CD4-positive, alpha-beta T cell (primary cell): ENCODE data around the gene CLHC1. TPM values are rescaled to one million over a fixed set of nuclear protein-coding genes. Genes with fewer than 3 reads are reported as not detected.

ENCODE experiments used
- ATAC-seq: fragments of 200-7000 bp; cut with Tn5 transposase; one replicate; pipeline ENCODE4 v1.10.0; 2022; ENCODE audit warnings: mild to moderate bottlenecking; ENCODE audit not compliant: poor library complexity
- CTCF ChIA-PET: fragments of 350-600 bp; sonication (Branson Sonifier 250); formaldehyde crosslinking; loops from one replicate; lab custom pipeline; 2021; ENCODE audit warnings: antibody characterized with exemption, inconsistent platforms; lab: Charles Lee
- POLR2A ChIA-PET: fragments of 350-600 bp; sonication (Branson Sonifier 250); formaldehyde crosslinking; loops from one replicate; lab custom pipeline; 2021; ENCODE audit warnings: antibody characterized with exemption, inconsistent platforms; lab: Charles Lee
- DNase-seq, 14 experiments: peaks; one replicate each; pipeline ENCODE4 v3.0.0-alpha.2; 2013 to 2020; ENCODE audit warnings: mixed read lengths in 2 of 14
- H3K27ac ChIP-seq, 2 donors: one replicate each; pipeline versions ENCODE4 v1.5.1 to v1.7.0; 2013; ENCODE audit warnings: low read length in 2 of 2, low read depth in 1 of 2, mild to moderate bottlenecking in 1 of 2
- H3K27me3 ChIP-seq, 2 experiments: 1 replicate in 1 of 2; 2 replicates in 1 of 2; pipeline versions ENCODE4 v1.6.1 to v1.7.0; 2013; ENCODE audit warnings: low read length in 2 of 2, control low read depth in 1 of 2, mild to moderate bottlenecking in 1 of 2, moderate library complexity in 1 of 2; ENCODE audit not compliant: insufficient read depth in 2 of 2, control insufficient read depth in 1 of 2
- H3K36me3 ChIP-seq: one replicate; pipeline ENCODE4 v1.6.1; 2013; ENCODE audit warnings: low read length, control low read depth; ENCODE audit not compliant: insufficient read depth
- H3K4me1 ChIP-seq: one replicate; pipeline ENCODE4 v1.6.1; 2013; ENCODE audit warnings: low read length, control low read depth; ENCODE audit not compliant: insufficient read depth
- H3K4me3 ChIP-seq: one replicate; pipeline ENCODE4 v1.5.1; 2013; ENCODE audit warnings: mild to moderate bottlenecking, low read length, moderate library complexity
- H3K9me3 ChIP-seq, 2 experiments: 1 replicate in 1 of 2; 2 replicates in 1 of 2; pipeline versions ENCODE4 v1.6.1 to v1.7.0; 2013; ENCODE audit warnings: low read length in 2 of 2, mild to moderate bottlenecking in 2 of 2, control low read depth in 1 of 2, moderate library complexity in 1 of 2; ENCODE audit not compliant: control insufficient read depth in 1 of 2, insufficient read depth in 1 of 2
- H3K27ac Mint-ChIP-seq: one replicate; pipeline ENCODE4 v1.8.0; 2020; ENCODE audit warnings: mixed read lengths
- H3K27me3 Mint-ChIP-seq: one replicate; pipeline ENCODE4 v1.8.0; 2021; ENCODE audit warnings: mixed read lengths
- H3K36me3 Mint-ChIP-seq: one replicate; pipeline ENCODE4 v1.8.0; 2021; ENCODE audit warnings: low read depth, mixed read lengths
- H3K4me1 Mint-ChIP-seq: one replicate; pipeline ENCODE4 v1.8.0; 2021; ENCODE audit warnings: low read depth, mixed read lengths
- H3K4me3 Mint-ChIP-seq: one replicate; pipeline ENCODE4 v1.8.0; 2020; ENCODE audit warnings: mild to moderate bottlenecking, mixed read lengths
- H3K9me3 Mint-ChIP-seq: one replicate; pipeline ENCODE4 v1.8.0; 2020; ENCODE audit warnings: mixed read lengths
- CTCF ChIP-seq: fragments of 200-600 bp; IDR thresholded peaks from one replicate; pipeline ENCODE4 v1.8.0; 2022; ENCODE audit warnings: antibody characterized with exemption, mild to moderate bottlenecking
- intact Hi-C, 2 experiments: fragments of 100-400 bp; cut with DNase I in 1 of 2; cut with micrococcal nuclease in 1 of 2; formaldehyde crosslinking; loops; one replicate each; pipeline versions ENCODE4 v1.15.1 to v1.9.0; 2023 to 2025; cut with DNase I, micrococcal nuclease
- total RNA-seq, 174 experiments: library from RNA in 2 of 174; stranded (reverse) in 2 of 174; gene quantifications; one replicate each; pipeline ENCODE4 v1.2.3 and lab custom pipeline; 2021 to 2026

The CLHC1 gene
- total RNA-seq, 2 experiments from 2014 or later, result 4.4 TPM

DNA sequence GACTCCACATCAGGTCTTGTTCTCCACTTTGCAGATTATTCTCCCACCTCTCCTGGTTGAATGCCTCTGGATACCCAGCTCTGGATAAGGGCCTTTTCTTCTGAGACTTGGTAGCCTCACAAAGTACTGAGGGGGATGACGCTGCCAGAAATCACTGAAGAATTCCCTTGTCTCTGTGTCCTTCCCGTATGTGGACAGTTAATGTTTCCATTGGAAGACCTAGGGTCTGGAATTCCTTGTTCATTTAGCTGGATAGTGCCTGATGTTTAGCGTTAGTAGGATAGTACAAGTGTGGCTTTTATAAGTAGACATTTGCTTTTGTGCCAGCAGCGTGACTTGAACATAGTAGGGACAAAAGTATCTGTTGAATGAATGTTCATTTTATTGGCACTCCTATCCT, 76.9 kb downstream of the CLHC1 start:
- Histone ChIP-seq H3K27ac (no peak overlapping the region), H3K9me3 (no peaks in the 10 kb centered on the region), H3K4me1 (peaks cover 7% of the 10 kb centered on the region), H3K4me3 (no peak overlapping the region), H3K27me3 (no peaks in the 10 kb centered on the region), H3K36me3 (no peaks in the 10 kb centered on the region)
- H3K4me1 Mint-ChIP-seq, result peaks cover 8% of the 10 kb centered on the region
- intact Hi-C loops, result no loop called here
- H3K9me3 Mint-ChIP-seq, result no peaks in the 10 kb centered on the region
- no peaks in the 10 kb centered on the region for H3K27me3 Mint-ChIP-seq
- ATAC-seq (no peak), DNase-seq (no peak)
- H3K36me3 Mint-ChIP-seq, result no peaks in the 10 kb centered on the region
- CTCF ChIA-PET, result no interaction called here
- no peak overlapping the region for H3K4me3 Mint-ChIP-seq
- POLR2A ChIA-PET, result interaction anchor here (0.7 to 1.2 kb wide), 2 partner anchors 14 to 22 kb away, joined by 3 read pairs; no protein-coding TSS in a partner anchor
- no peak overlapping the region for H3K27ac Mint-ChIP-seq
- TF ChIP-seq CTCF, result no peak

DNA sequence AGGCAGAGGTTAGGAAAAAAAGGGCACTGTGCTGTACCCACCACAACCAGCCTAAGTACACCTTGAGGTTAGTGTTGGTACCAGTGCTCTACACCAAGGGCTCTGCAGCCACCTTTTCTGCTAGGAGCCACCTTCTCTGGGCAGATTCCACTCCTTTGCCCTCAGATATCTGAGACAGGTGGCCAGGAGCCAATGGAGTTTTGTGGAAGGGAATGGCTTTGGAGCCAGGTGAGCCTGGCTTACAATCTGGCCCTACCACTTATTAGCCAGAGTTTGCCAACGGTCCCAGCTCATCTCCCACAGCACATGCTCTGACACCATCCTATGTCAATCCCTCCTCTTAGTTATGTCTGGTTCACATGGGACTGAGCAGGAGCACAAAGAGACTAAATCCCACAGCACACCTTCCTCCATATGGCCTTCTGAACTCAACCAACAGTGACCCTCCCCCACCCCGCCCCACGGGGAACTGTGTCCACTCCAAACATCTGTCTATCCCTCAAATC, 77.5 kb downstream of the CLHC1 start:
- no peak overlapping the region for H3K27ac ChIP-seq
- Mint-ChIP-seq H3K4me1 (peaks cover 8% of the 10 kb centered on the region), H3K4me3 (no peak overlapping the region), H3K9me3 (no peaks in the 10 kb centered on the region), H3K27ac (no peak overlapping the region), H3K36me3 (no peaks in the 10 kb centered on the region), H3K27me3 (no peaks in the 10 kb centered on the region)
- intact Hi-C loops, result no loop called here
- H3K4me3 ChIP-seq, result no peak overlapping the region
- ATAC-seq (no peak), DNase-seq (no peak)
- no peaks in the 10 kb centered on the region for H3K27me3 ChIP-seq
- no peaks in the 10 kb centered on the region for H3K9me3 ChIP-seq
- H3K4me1 ChIP-seq, result peaks cover 7% of the 10 kb centered on the region
- H3K36me3 ChIP-seq, result no peaks in the 10 kb centered on the region
- CTCF ChIA-PET, result no interaction called here
- POLR2A ChIA-PET, result no interaction called here
- TF ChIP-seq CTCF, result no peak

DNA sequence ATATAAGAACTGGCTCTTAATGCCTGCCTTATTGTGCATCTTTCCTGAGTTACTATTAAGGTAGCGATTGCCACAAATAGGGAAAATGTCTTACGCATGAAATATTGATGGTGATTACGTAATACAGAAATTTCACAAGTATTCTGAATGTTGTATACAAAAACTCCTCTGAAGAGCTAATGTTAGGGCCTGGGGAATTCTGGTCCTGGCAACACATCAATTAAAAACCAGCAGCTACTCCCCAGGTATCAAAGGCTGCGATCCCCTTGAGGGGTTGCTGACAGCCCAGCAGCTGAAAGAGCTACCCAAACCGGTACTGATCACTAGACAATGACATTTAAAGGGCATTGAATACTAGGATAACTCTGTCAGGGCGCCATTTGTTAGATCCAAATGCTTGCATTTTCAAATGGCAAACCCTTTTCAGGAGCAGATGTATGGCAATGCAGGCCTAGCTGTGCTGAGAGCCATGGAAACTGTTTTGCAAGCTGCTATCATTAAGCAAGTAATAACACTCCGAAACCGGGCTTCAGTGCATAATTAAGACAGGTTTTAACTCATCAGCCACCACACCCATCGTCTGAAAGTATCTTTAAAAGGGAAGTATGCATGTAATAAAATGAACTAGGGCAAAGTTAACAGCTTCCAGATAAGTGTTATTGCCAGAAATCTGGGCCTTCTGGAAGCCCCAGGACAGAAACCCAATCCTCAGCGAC, 78.4 kb downstream of the CLHC1 start:
- TF ChIP-seq CTCF, result no peak
- Histone ChIP-seq H3K9me3 (no peaks in the 10 kb centered on the region), H3K36me3 (no peaks in the 10 kb centered on the region), H3K4me3 (no peak overlapping the region), H3K27me3 (no peaks in the 10 kb centered on the region), H3K27ac (no peak overlapping the region), H3K4me1 (peaks cover 7% of the 10 kb centered on the region)
- ChIA-PET CTCF (no interaction called here), POLR2A (interaction anchor here (2.1 kb wide), 1 partner anchor 19 kb away, joined by 7 read pairs; no protein-coding TSS in a partner anchor)
- Mint-ChIP-seq H3K36me3 (no peaks in the 10 kb centered on the region), H3K27me3 (no peaks in the 10 kb centered on the region), H3K4me1 (peaks cover 8% of the 10 kb centered on the region), H3K27ac (no peak overlapping the region), H3K4me3 (no peak overlapping the region), H3K9me3 (no peaks in the 10 kb centered on the region)
- intact Hi-C loops, result no loop called here
- ATAC-seq (no peak), DNase-seq (peak in 1 of 14 experiments; percentile 9)
